Small intestine (tissue), 7 donors: ENCODE data around the gene SOST. TPM values are rescaled to one million over a fixed set of nuclear protein-coding genes. Genes with fewer than 3 reads are reported as not detected.
A peak's percentile ranks its signal among the peaks of the same experiment; 100 is the strongest.

ENCODE experiments used
- DNase-seq, 2 donors: peaks; one replicate each; pipeline versions ENCODE4 v3.0.0 to v3.0.0-alpha.2; 2013
- FAIRE-seq: peaks from 2 replicates; lab custom pipeline; 2012; peaks lifted over from hg19 to GRCh38; lab: Jason Lieb, UNC
- H3K27ac ChIP-seq, 3 donors: one replicate each; pipeline ENCODE4 v1.5.1; 2013; ENCODE audit warnings: low read length in 2 of 3, mild to moderate bottlenecking in 2 of 3, control low read depth in 1 of 3, inconsistent platforms in 1 of 3, low read depth in 1 of 3, moderate library complexity in 1 of 3
- H3K27me3 ChIP-seq, 3 donors: one replicate each; pipeline ENCODE4 v1.6.1; 2013; ENCODE audit warnings: low read length in 3 of 3, inconsistent platforms in 1 of 3; ENCODE audit not compliant: control insufficient read depth in 3 of 3, insufficient read depth in 3 of 3
- H3K36me3 ChIP-seq, 3 donors: one replicate each; pipeline ENCODE4 v1.6.1; 2013; ENCODE audit warnings: low read length in 3 of 3, inconsistent platforms in 1 of 3, low read depth in 1 of 3, mild to moderate bottlenecking in 1 of 3, moderate library complexity in 1 of 3; ENCODE audit not compliant: control insufficient read depth in 3 of 3, insufficient read depth in 2 of 3
- H3K4me1 ChIP-seq, 3 donors: one replicate each; pipeline ENCODE4 v1.6.1; 2013; ENCODE audit warnings: low read length in 2 of 3, inconsistent platforms in 1 of 3, low read depth in 1 of 3, mild to moderate bottlenecking in 1 of 3, moderate library complexity in 1 of 3; ENCODE audit not compliant: control insufficient read depth in 3 of 3, insufficient read depth in 2 of 3
- H3K4me3 ChIP-seq, 3 donors: one replicate each; pipeline ENCODE4 v1.5.1; 2013; ENCODE audit warnings: low read length in 3 of 3, control low read depth in 1 of 3, inconsistent platforms in 1 of 3, low read depth in 1 of 3, mild to moderate bottlenecking in 1 of 3, moderate library complexity in 1 of 3
- H3K9me3 ChIP-seq, 2 donors: one replicate each; pipeline ENCODE4 v1.6.1; 2013; ENCODE audit warnings: low read depth in 1 of 2, low read length in 1 of 2; ENCODE audit not compliant: control insufficient read depth in 2 of 2, insufficient read depth in 1 of 2
- WGBS, 3 donors: extraction: QIAGEN DNeasy Blood & Tissue Kit; methylation state at CpG; one replicate each; pipeline ENCODE4 v1.1.7; 2013; 5-methylcytosine and 5-hydroxymethylcytosine counted together
- polyA plus RNA-seq, 4 donors: library from polyadenylated mRNA; stranded (reverse) in 3 of 4; unstranded in 1 of 4; fragments of 200-250 nt in 3 of 4; fragments of 120-200 nt in 1 of 4; gene quantifications; one replicate each; pipeline versions ENCODE4 v1.2.1 to v1.2.3, GENCODE V29; 2013
- donor health status: healthy with polysubstance abuse.
- donor health status: control.
- donor health status: control.
- donor health status: Bipolar disorder and iron deficiency.
- donor health status: healthy.

SOST gene
- polyA plus RNA-seq, 4 donors, result 0.04 TPM; not detected in 3

GRCh38 chr17:43720311-43721060 lies 38.1 kb downstream of the SOST start:
- DNase-seq, result peak; percentile 77 to 85
- no peaks in the 10 kb centered on the region for H3K9me3 ChIP-seq
- 0 to 1% (median 1%) methylated on average over 51 to 64 of the region's 64 CpGs for WGBS, 3 donors
- H3K4me1 ChIP-seq, result peaks cover 0 to 4% (median 0%) of the 10 kb centered on the region in 3 donors
- no peak for FAIRE-seq
- no peaks in the 10 kb centered on the region for H3K36me3 ChIP-seq
- H3K27me3 ChIP-seq, result peaks cover 0 to 9% (median 0%) of the 10 kb centered on the region in 3 donors
- peak overlapping the region; percentile 82 to 97 (median 85) for H3K27ac ChIP-seq
- peak overlapping the region; percentile 67 to 81 (median 76) for H3K4me3 ChIP-seq

GRCh38 chr17:43719578-43719977 lies 39.0 kb downstream of the SOST start:
- Histone ChIP-seq H3K36me3 (no peaks in the 10 kb centered on the region), H3K27me3 (peaks cover 0 to 15% (median 0%) of the 10 kb centered on the region in 3 donors), H3K27ac (no peak overlapping the region), H3K4me3 (no peak overlapping the region), H3K4me1 (peaks cover 0 to 4% (median 0%) of the 10 kb centered on the region in 3 donors), H3K9me3 (no peaks in the 10 kb centered on the region)
- 69 to 88% (median 83%) methylated on average over 3 of the region's 3 CpGs for WGBS, 3 donors
- no peak for DNase-seq
- no peak for FAIRE-seq

GRCh38 chr17:43718544-43718943 lies 40.0 kb downstream of the SOST start:
- DNase-seq (no peak), FAIRE-seq (no peak)
- 75 to 81% (median 80%) methylated on average over 5 of the region's 5 CpGs for WGBS, 3 donors
- Histone ChIP-seq H3K9me3 (no peaks in the 10 kb centered on the region), H3K4me1 (peaks cover 0 to 4% (median 4%) of the 10 kb centered on the region in 3 donors), H3K27ac (no peak overlapping the region), H3K36me3 (no peaks in the 10 kb centered on the region), H3K4me3 (no peak overlapping the region), H3K27me3 (peaks cover 0 to 20% (median 0%) of the 10 kb centered on the region in 3 donors)

- Histone ChIP-seq H3K9me3 (no peaks in the 10 kb centered on the region), H3K4me1 (peaks cover 0 to 9% (median 7%) of the 10 kb centered on the region in 3 donors), H3K4me3 (no peak overlapping the region), H3K27ac (no peak overlapping the region), H3K27me3 (peaks cover 0 to 26% (median 0%) of the 10 kb centered on the region in 3 donors), H3K36me3 (no peaks in the 10 kb centered on the region)
- no peak for DNase-seq
- 71% methylated on average over 6 of the region's 6 CpGs for WGBS, 3 donors
- no peak for FAIRE-seq
These were observed 40.7 kb downstream of the SOST start for GRCh38 chr17:43717913-43718312.

GRCh38 chr17:43714465-43715149 lies 44.0 kb downstream of the SOST start:
- Histone ChIP-seq H3K27ac (no peak overlapping the region), H3K4me1 (peaks cover 0 to 7% (median 6%) of the 10 kb centered on the region in 3 donors), H3K4me3 (no peak overlapping the region), H3K27me3 (peaks cover 0 to 45% (median 0%) of the 10 kb centered on the region in 3 donors), H3K9me3 (no peaks in the 10 kb centered on the region), H3K36me3 (no peaks in the 10 kb centered on the region)
- no peak for DNase-seq
- WGBS, 3 donors, result 52 to 57% (median 53%) methylated on average over 4 of the region's 4 CpGs
- no peak for FAIRE-seq

GRCh38 chr17:43713494-43714162 lies 45.0 kb downstream of the SOST start:
- DNase-seq (peak in 1 of 2 donors; percentile 63), FAIRE-seq (no peak)
- no peaks in the 10 kb centered on the region for H3K9me3 ChIP-seq
- H3K4me3 ChIP-seq, result peak overlapping the region in 2 of 3 donors; percentile 30 to 38
- H3K27me3 ChIP-seq, result peaks cover 0 to 41% (median 0%) of the 10 kb centered on the region in 3 donors
- H3K36me3 ChIP-seq, result no peaks in the 10 kb centered on the region
- no peak overlapping the region for H3K27ac ChIP-seq
- 1% methylated on average over 53 of the region's 53 CpGs for WGBS, 3 donors
- peaks cover 0 to 7% (median 6%) of the 10 kb centered on the region in 3 donors for H3K4me1 ChIP-seq

- Histone ChIP-seq H3K4me1 (peaks cover 0 to 7% (median 6%) of the 10 kb centered on the region in 3 donors), H3K4me3 (no peak overlapping the region), H3K27ac (no peak overlapping the region), H3K36me3 (no peaks in the 10 kb centered on the region), H3K9me3 (no peaks in the 10 kb centered on the region), H3K27me3 (peaks cover 0 to 39% (median 0%) of the 10 kb centered on the region in 3 donors)
- FAIRE-seq (no peak), DNase-seq (no peak)
- WGBS, 3 donors, result 71 to 79% (median 72%) methylated on average over 6 of the region's 6 CpGs
These were observed 46.2 kb downstream of the SOST start for GRCh38 chr17:43712397-43712796.

- 86 to 89% (median 89%) methylated on average over 6 of the region's 6 CpGs for WGBS, 3 donors
- FAIRE-seq, result no peak
- peaks cover 0 to 34% (median 0%) of the 10 kb centered on the region in 3 donors for H3K27me3 ChIP-seq
These were observed 48.5 kb downstream of the SOST start for GRCh38 chr17:43710101-43710500.

More at GRCh38 chr17:43710101-43710500, 48.5 kb downstream of the SOST start:
- H3K27ac ChIP-seq, result no peak overlapping the region
- no peak overlapping the region for H3K4me3 ChIP-seq
- H3K9me3 ChIP-seq, result no peaks in the 10 kb centered on the region
- no peaks in the 10 kb centered on the region for H3K36me3 ChIP-seq
- H3K4me1 ChIP-seq, result peaks cover 0 to 7% (median 6%) of the 10 kb centered on the region in 3 donors
- no peak for DNase-seq
